GM20431 (cell line): ENCODE results near the gene GAREM1.
"Not testable (repeated sequence)": the region's sequence is repeated elsewhere in the genome, so short reads cannot be mapped to it uniquely, and the experiment has no call there.

Experiments used
- in situ Hi-C: fragments of 300-500 bp; cut with MseI, MboI; formaldehyde crosslinking; loops from one replicate; pipeline ENCODE4 v1.15.0; 2020; ENCODE audit warnings: low sequenced_read_pairs; ENCODE audit not compliant: unreplicated experiment

GAREM1 gene

GRCh38 chr18:32470714-32471633 is at the start of gene GAREM1:
GAREM1 (minus strand) TSS chr18:32470882; CDS start chr18:32470428, 454 bp downstream.
- in situ Hi-C loops = no loop called here

- in situ Hi-C loops = no loop called here
Observed at GRCh38 chr18:32511147-32511546, 40.5 kb upstream of the GAREM1 start.

GRCh38 chr18:32509111-32509510 is 38.4 kb upstream of the GAREM1 start:
- in situ Hi-C loops = no loop called here

DNA sequence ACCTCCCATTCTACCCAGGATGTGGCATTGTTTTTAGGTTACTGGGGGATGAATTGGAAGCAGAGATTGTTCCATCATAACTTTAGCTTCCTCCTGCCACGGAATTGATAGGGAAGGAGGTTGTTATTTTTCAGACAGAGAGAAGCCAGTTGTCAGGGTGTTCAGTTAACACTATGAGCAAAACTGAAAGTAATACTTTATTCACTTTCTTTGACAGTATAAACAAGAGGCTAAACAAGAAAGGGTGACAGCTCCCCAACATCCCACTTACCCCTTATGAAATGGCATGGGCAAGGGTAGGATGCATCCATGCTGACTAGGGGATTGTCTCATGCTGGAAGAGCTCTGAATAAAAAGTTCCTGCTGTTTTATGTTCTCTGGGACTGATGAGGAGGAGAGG is 36.4 kb upstream of the GAREM1 start:
- in situ Hi-C loops = no loop called here

GRCh38 chr18:32502014-32502413 is 31.3 kb upstream of the GAREM1 start:
- in situ Hi-C loops = no loop called here

DNA sequence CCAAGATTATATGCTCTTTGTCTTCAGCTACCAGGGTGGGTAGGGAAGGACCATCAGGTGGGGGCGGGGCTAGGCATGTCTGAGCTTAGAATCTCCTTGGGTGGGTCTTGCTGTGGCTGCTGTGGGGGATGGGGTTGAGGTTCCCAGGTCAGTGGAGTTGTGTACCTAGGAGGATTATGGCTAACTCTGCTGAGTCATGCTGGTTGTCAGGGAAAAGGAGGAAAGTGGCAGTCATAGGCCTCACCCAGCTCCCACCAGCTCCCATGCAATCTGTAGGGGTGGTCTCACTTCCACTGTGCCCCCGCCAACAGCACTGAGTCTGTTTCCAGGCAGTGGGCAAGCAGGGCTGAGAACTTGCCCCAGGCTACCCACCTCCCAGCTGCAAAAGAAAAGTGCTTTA is 30.6 kb upstream of the GAREM1 start:
- in situ Hi-C loops = not testable (repeated sequence)

DNA sequence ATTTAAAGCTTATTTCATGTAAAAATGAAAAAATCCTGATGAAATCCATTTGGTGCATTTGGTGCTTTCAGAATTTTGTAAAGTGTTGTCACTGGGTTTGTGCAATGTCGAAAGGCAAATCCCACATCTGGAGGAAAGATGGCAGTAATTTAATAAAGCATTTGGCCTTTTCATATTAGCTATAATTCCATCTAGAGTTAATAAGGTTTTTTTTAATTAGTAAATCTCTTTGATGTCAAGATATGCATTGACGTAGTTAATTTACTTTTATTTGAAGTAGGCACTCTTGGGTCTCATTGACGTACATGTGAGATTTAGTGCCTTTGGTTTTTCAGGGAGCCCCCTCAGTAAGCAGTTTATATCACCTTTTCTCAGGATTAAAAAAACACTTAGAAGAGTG is 12.3 kb upstream of the GAREM1 start:
- in situ Hi-C loops = loop anchor here (25.0 kb wide), 1 partner anchor 196 kb away; no protein-coding TSS in a partner anchor

GRCh38 chr18:32482117-32482516 is 11.4 kb upstream of the GAREM1 start:
- in situ Hi-C loops = loop anchor here (25.0 kb wide), 1 partner anchor 195 kb away; no protein-coding TSS in a partner anchor

DNA sequence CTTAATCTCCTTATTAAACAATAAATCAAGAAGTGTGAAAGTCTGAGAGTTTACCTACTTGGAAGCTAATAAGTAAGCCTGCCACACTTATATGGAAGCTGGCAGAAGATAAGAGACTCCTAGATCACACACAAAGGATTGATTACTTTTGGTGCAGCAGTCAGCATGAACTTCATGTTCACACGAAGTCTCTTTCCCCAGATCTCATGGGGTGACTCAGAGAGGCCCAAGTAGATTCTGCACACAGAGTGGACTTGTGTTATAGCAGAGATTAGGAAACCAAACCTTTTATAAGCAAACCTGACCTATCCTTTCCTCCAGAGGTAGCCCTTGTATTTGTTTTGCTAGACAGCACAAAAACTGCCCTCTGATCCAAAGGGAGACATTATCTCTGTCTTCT is 9.9 kb upstream of the GAREM1 start:
- in situ Hi-C loops = loop anchor here (25.0 kb wide), 1 partner anchor 193 kb away; no protein-coding TSS in a partner anchor

- in situ Hi-C loops = loop anchor here (25.0 kb wide), 1 partner anchor 192 kb away; no protein-coding TSS in a partner anchor
Observed at GRCh38 chr18:32478807-32479206, 8.1 kb upstream of the GAREM1 start.

GRCh38 chr18:32478317-32478716 is 7.6 kb upstream of the GAREM1 start:
- in situ Hi-C loops = loop anchor here (25.0 kb wide), 1 partner anchor 191 kb away; no protein-coding TSS in a partner anchor

DNA sequence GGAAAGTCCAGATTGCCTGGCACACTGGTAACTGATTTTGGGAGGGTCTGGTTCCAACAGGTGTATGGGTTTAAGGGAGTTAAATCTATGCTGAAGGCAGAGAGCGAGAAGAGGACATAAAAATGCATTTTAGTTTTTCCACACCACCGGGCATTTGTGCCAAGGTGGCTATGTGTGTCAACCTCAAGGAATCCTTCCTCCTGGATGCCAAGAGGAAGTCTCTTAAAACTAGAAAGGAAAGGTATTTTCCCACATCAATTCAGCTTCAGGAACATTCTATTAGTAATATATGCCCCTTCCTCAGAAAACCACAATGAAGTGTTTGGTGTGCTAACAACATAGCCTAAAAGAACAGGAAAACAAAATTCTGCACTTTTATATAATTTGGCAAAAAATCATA is 5.4 kb upstream of the GAREM1 start:
- in situ Hi-C loops = loop anchor here (25.0 kb wide), 1 partner anchor 189 kb away; no protein-coding TSS in a partner anchor

GRCh38 chr18:32475069-32475468 is 4.4 kb upstream of the GAREM1 start:
- in situ Hi-C loops = loop anchor here (25.0 kb wide), 1 partner anchor 188 kb away; no protein-coding TSS in a partner anchor

DNA sequence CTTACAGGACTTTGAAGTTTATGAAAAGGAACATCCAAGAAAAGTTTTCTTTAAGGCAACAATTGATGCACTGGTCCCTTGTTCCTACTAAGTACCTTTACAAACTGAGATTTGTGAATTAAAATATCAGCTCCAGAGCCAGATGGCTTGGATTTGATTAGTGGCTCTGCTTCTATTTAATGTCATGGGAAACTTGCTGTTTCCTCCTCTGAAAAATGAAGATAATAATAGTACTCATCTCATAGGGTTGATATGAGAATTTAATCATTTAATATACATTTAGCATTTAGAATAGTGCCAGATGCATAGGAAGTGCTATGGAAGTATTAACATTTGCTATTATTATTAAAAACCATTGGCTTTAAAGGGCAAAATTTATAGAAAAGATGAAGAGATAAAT is 2.6 kb upstream of the GAREM1 start:
- in situ Hi-C loops = no loop called here

DNA sequence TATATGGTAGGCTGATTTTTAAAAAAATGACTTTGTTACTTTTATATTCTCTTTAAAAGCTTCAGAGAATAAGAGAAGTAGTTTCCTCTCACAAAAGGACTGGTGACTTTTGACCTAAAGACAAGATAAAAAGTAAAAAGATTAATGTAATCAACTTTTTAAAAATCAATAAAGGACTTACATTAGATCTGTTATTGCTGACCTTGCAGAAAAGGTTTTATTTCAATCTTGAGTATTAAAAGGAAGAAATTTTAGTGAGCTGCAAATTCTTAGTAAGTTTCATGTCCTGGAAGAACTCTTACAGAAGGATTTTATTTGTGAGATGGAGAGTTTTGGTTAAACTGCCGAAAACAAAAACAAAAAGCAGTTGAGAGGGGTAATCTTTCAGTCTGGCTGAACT is 2.2 kb upstream of the GAREM1 start:
- in situ Hi-C loops = no loop called here

DNA sequence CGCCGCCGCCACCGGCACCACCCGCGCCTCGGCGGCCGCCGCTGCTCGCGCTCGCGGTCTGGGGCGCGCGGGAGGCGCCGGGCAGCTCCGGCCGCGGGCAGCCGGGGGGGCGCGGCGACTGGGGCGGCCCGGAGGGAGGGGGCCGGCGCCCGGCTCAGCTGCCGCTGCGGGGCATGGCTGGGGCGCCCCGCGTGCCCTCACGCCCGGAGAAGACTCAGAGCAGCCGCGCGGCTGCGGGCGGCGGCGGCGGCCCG is 295 bp downstream of the GAREM1 start:
- in situ Hi-C loops = no loop called here

- in situ Hi-C loops = no loop called here
Observed at GRCh38 chr18:32469691-32470459, 807 bp downstream of the GAREM1 start.

DNA sequence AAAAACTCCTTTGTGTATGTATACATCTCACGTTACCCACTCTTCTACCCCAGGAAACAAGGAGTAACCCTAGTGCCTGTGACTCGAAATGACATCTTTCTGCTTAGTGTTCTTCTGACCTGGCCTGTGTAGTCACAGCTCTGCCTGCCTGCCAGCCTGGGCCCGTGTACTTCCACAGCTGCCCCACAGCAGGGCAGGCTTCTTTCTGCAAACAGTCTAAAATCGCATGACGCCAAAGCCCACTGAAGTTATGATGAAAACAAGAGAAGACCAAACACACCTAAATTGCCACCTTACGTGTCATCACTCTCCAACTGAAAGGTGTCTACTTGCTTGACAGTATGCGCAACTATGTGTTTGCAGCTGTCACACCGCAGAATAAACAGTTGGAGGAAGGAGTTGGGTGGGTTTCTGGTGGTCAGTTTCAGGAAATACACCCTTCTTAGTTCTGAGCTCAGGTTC is 1.5 kb downstream of the GAREM1 start:
- in situ Hi-C loops = no loop called here

GRCh38 chr18:32468147-32468845 is 2.4 kb downstream of the GAREM1 start:
- in situ Hi-C loops = no loop called here

GRCh38 chr18:32461709-32462272 is 8.9 kb downstream of the GAREM1 start:
- in situ Hi-C loops = no loop called here
